ENCODE measurements around the gene GPR137.
"Not testable (repeated sequence)": the region's sequence is repeated elsewhere in the genome, so short reads cannot be mapped to it uniquely, and the experiment has no call there.

DNA sequence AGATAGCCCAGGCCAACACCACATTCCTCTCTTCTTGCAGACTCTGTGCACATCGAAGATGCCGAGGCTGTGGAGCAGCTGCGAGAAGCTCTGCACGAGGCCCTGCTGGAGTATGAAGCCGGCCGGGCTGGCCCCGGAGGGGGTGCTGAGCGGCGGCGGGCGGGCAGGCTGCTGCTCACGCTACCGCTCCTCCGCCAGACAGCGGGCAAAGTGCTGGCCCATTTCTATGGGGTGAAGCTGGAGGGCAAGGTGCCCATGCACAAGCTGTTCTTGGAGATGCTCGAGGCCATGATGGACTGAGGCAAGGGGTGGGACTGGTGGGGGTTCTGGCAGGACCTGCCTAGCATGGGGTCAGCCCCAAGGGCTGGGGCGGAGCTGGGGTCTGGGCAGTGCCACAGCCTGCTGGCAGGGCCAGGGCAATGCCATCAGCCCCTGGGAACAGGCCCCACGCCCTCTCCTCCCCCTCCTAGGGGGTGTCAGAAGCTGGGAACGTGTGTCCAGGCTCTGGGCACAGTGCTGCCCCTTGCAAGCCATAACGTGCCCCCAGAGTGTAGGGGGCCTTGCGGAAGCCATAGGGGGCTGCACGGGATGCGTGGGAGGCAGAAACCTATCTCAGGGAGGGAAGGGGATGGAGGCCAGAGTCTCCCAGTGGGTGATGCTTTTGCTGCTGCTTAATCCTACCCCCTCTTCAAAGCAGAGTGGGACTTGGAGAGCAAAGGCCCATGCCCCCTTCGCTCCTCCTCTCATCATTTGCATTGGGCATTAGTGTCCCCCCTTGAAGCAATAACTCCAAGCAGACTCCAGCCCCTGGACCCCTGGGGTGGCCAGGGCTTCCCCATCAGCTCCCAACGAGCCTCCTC is 30.2 kb downstream of the GPR137 start:
- TF ChIP-seq, protein P1, sequence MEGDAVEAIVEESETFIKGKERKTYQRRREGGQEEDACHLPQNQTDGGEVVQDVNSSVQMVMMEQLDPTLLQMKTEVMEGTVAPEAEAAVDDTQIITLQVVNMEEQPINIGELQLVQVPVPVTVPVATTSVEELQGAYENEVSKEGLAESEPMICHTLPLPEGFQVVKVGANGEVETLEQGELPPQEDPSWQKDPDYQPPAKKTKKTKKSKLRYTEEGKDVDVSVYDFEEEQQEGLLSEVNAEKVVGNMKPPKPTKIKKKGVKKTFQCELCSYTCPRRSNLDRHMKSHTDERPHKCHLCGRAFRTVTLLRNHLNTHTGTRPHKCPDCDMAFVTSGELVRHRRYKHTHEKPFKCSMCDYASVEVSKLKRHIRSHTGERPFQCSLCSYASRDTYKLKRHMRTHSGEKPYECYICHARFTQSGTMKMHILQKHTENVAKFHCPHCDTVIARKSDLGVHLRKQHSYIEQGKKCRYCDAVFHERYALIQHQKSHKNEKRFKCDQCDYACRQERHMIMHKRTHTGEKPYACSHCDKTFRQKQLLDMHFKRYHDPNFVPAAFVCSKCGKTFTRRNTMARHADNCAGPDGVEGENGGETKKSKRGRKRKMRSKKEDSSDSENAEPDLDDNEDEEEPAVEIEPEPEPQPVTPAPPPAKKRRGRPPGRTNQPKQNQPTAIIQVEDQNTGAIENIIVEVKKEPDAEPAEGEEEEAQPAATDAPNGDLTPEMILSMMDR (tag by site-specific recombination; IDR thresholded peaks at IDR 0.05) = not testable (repeated sequence)
- TF ChIP-seq TCF7L2 (IDR thresholded peaks at IDR 0.05; ENCODE audit: borderline replicate concordance, low read depth, low read length); ZNF530 (tag by site-specific recombination; IDR thresholded peaks at IDR 0.05; ENCODE audit: low read depth); SP2 (tag by site-specific recombination; IDR thresholded peaks at IDR 0.05); ZNF114 (tag by site-specific recombination; IDR thresholded peaks at IDR 0.05); ZNF2 (tag by site-specific recombination; IDR thresholded peaks at IDR 0.05); ZNF175 (tag by site-specific recombination; IDR thresholded peaks at IDR 0.05); SCRT2 (tag by site-specific recombination; IDR thresholded peaks at IDR 0.05); ZNF623 (tag by site-specific recombination; IDR thresholded peaks at IDR 0.05); ZNF274 (IDR thresholded peaks at IDR 0.05; ENCODE audit: low read length); ZNF274 (tag by site-specific recombination; IDR thresholded peaks at IDR 0.05; ENCODE audit: borderline replicate concordance): not testable (repeated sequence)
- TF ChIP-seq, protein P2, sequence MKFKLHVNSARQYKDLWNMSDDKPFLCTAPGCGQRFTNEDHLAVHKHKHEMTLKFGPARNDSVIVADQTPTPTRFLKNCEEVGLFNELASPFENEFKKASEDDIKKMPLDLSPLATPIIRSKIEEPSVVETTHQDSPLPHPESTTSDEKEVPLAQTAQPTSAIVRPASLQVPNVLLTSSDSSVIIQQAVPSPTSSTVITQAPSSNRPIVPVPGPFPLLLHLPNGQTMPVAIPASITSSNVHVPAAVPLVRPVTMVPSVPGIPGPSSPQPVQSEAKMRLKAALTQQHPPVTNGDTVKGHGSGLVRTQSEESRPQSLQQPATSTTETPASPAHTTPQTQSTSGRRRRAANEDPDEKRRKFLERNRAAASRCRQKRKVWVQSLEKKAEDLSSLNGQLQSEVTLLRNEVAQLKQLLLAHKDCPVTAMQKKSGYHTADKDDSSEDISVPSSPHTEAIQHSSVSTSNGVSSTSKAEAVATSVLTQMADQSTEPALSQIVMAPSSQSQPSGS (tag by site-specific recombination; IDR thresholded peaks at IDR 0.05; ENCODE audit: low read depth) = not testable (repeated sequence)
- TF ChIP-seq, protein P3, sequence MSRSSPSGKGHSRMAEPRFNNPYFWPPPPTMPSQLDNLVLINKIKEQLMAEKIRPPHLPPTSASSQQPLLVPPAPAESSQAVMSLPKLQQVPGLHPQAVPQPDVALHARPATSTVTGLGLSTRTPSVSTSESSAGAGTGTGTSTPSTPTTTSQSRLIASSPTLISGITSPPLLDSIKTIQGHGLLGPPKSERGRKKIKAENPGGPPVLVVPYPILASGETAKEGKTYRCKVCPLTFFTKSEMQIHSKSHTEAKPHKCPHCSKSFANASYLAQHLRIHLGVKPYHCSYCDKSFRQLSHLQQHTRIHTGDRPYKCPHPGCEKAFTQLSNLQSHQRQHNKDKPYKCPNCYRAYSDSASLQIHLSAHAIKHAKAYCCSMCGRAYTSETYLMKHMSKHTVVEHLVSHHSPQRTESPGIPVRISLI (tag by site-specific recombination; IDR thresholded peaks at IDR 0.05) = not testable (repeated sequence)
- TF ChIP-seq, protein P4, sequence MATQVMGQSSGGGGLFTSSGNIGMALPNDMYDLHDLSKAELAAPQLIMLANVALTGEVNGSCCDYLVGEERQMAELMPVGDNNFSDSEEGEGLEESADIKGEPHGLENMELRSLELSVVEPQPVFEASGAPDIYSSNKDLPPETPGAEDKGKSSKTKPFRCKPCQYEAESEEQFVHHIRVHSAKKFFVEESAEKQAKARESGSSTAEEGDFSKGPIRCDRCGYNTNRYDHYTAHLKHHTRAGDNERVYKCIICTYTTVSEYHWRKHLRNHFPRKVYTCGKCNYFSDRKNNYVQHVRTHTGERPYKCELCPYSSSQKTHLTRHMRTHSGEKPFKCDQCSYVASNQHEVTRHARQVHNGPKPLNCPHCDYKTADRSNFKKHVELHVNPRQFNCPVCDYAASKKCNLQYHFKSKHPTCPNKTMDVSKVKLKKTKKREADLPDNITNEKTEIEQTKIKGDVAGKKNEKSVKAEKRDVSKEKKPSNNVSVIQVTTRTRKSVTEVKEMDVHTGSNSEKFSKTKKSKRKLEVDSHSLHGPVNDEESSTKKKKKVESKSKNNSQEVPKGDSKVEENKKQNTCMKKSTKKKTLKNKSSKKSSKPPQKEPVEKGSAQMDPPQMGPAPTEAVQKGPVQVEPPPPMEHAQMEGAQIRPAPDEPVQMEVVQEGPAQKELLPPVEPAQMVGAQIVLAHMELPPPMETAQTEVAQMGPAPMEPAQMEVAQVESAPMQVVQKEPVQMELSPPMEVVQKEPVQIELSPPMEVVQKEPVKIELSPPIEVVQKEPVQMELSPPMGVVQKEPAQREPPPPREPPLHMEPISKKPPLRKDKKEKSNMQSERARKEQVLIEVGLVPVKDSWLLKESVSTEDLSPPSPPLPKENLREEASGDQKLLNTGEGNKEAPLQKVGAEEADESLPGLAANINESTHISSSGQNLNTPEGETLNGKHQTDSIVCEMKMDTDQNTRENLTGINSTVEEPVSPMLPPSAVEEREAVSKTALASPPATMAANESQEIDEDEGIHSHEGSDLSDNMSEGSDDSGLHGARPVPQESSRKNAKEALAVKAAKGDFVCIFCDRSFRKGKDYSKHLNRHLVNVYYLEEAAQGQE (tag by site-specific recombination; IDR thresholded peaks at IDR 0.05) = not testable (repeated sequence)
- TF ChIP-seq, protein P5, sequence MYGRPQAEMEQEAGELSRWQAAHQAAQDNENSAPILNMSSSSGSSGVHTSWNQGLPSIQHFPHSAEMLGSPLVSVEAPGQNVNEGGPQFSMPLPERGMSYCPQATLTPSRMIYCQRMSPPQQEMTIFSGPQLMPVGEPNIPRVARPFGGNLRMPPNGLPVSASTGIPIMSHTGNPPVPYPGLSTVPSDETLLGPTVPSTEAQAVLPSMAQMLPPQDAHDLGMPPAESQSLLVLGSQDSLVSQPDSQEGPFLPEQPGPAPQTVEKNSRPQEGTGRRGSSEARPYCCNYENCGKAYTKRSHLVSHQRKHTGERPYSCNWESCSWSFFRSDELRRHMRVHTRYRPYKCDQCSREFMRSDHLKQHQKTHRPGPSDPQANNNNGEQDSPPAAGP (tag by site-specific recombination; IDR thresholded peaks at IDR 0.05) = not testable (repeated sequence)
